Fibroblast of villous mesenchyme (primary cell): ENCODE measurements around the gene KIF26B. TPM values are rescaled to one million over a fixed set of nuclear protein-coding genes. Genes with fewer than 3 reads are reported as not detected.

Experiments used
- DNase-seq: peaks from one replicate; pipeline ENCODE4 v3.0.0-alpha.2; 2010; ENCODE audit warnings: low read depth
- H3K4me3 ChIP-seq: 2 replicates; pipeline ENCODE4 v1.5.1; 2011; ENCODE audit warnings: low read depth, mild to moderate bottlenecking, low read length
- CTCF ChIP-seq: IDR thresholded peaks from 2 replicates; pipeline ENCODE4 v1.5.1; 2012; ENCODE audit warnings: low read depth, mild to moderate bottlenecking, low read length; ENCODE audit not compliant: insufficient read depth
- total RNA-seq: library from RNA; depleted of rRNA; stranded (reverse); fragments of >200 nt; gene quantifications from 2 replicates; pipeline ENCODE4 v1.2.3, GENCODE V29; 2012

The KIF26B gene
- total RNA-seq, 1 donor: 12.1 TPM

GRCh38 chr1:245641384-245641783 lies 486.6 kb downstream of the KIF26B start:
- H3K4me3 ChIP-seq: no peak overlapping the region
- no peak for DNase-seq
- no peak for TF ChIP-seq CTCF

GRCh38 chr1:245645406-245645805 lies 490.6 kb downstream of the KIF26B start:
- H3K4me3 ChIP-seq: no peak overlapping the region
- DNase-seq: no peak
- no peak for TF ChIP-seq CTCF

- H3K4me3 ChIP-seq: no peak overlapping the region
- no peak for TF ChIP-seq CTCF
- DNase-seq: no peak
Measured at GRCh38 chr1:245645894-245646293, 491.1 kb downstream of the KIF26B start.

- no peak overlapping the region for H3K4me3 ChIP-seq
- DNase-seq: no peak
- TF ChIP-seq CTCF: no peak
Measured at GRCh38 chr1:245648749-245649522, 494.2 kb downstream of the KIF26B start.

GRCh38 chr1:245649666-245650065 lies 494.9 kb downstream of the KIF26B start:
- no peak for DNase-seq
- H3K4me3 ChIP-seq: no peak overlapping the region
- no peak for TF ChIP-seq CTCF

- TF ChIP-seq CTCF: no peak
- H3K4me3 ChIP-seq: no peak overlapping the region
- peak; percentile 11 for DNase-seq
Measured at GRCh38 chr1:245650441-245650960, 495.7 kb downstream of the KIF26B start.
